ENCODE results near the gene CEP83.

GRCh38 chr12:94384030-94384429 is 75.6 kb downstream of the CEP83 start:
- TF ChIP-seq EZH2 (IDR thresholded peaks at IDR 0.05; ENCODE audit: borderline replicate concordance, low read depth, low read length, severe bottlenecking) (no peak), CTCF (IDR thresholded peaks at IDR 0.05; ENCODE audit: borderline replicate concordance, extremely low read depth, low read length, poor library complexity, severe bottlenecking) (no peak)

All from DND-41 (cell line).